ENCODE data around the gene MARCHF10. TPM values are rescaled to one million over a fixed set of nuclear protein-coding genes. Genes with fewer than 3 reads are reported as not detected.
"Not testable (repeated sequence)": the region's sequence is repeated elsewhere in the genome, so short reads cannot be mapped to it uniquely, and the experiment has no call there.

Gene MARCHF10
- polyA plus RNA-seq, 1 experiment = 0.14 TPM

GRCh38 chr17:62854098-62854680, 46.1 kb upstream of the MARCHF10 start:
- Histone ChIP-seq H3K9me3 (ENCODE audit: control insufficient read depth, insufficient read depth, low read length) (no peaks in the 10 kb centered on the region), H3K27ac (ENCODE audit: low read depth, low read length) (no peak overlapping the region), H3K4me3 (ENCODE audit: low read depth, low read length) (no peak overlapping the region), H3K27me3 (ENCODE audit: control insufficient read depth, insufficient read depth, low read length) (no peaks in the 10 kb centered on the region)
- ChIA-PET POLR2A (no interaction called here), CTCF (no interaction called here)
- DNase-seq (ENCODE audit: low read depth, low spot score) = no peak
- no peak for TF ChIP-seq CTCF (IDR thresholded peaks at IDR 0.05; ENCODE audit: low read depth, low read length)

DNA sequence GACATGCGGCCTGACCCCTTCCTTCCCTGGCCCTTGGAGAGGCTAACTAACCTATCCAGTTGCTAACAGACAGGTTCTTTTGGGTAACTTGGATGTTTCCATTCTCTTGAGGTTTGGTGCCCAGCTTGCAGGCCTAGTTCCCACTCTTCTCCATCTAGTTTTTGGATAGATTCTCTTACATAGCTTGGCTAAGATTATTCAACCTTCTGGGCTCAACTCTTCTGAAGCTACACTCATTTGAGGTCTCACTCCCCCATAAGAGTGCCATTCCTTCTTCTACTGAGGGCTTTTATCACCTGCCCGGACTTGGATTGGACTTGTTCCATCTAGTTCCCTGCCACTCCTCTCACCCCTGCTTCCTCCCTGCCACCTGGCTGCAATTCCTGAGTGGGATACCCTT, 44.1 kb upstream of the MARCHF10 start:
- ChIA-PET POLR2A (no interaction called here), CTCF (no interaction called here)
- no peak for DNase-seq (ENCODE audit: low read depth, low spot score)
- TF ChIP-seq CTCF (IDR thresholded peaks at IDR 0.05; ENCODE audit: low read depth, low read length) = no peak
- H3K27ac ChIP-seq (ENCODE audit: low read depth, low read length) = no peak overlapping the region
- no peaks in the 10 kb centered on the region for H3K27me3 ChIP-seq (ENCODE audit: control insufficient read depth, insufficient read depth, low read length)
- H3K9me3 ChIP-seq (ENCODE audit: control insufficient read depth, insufficient read depth, low read length) = no peaks in the 10 kb centered on the region
- no peak overlapping the region for H3K4me3 ChIP-seq (ENCODE audit: low read depth, low read length)

DNA sequence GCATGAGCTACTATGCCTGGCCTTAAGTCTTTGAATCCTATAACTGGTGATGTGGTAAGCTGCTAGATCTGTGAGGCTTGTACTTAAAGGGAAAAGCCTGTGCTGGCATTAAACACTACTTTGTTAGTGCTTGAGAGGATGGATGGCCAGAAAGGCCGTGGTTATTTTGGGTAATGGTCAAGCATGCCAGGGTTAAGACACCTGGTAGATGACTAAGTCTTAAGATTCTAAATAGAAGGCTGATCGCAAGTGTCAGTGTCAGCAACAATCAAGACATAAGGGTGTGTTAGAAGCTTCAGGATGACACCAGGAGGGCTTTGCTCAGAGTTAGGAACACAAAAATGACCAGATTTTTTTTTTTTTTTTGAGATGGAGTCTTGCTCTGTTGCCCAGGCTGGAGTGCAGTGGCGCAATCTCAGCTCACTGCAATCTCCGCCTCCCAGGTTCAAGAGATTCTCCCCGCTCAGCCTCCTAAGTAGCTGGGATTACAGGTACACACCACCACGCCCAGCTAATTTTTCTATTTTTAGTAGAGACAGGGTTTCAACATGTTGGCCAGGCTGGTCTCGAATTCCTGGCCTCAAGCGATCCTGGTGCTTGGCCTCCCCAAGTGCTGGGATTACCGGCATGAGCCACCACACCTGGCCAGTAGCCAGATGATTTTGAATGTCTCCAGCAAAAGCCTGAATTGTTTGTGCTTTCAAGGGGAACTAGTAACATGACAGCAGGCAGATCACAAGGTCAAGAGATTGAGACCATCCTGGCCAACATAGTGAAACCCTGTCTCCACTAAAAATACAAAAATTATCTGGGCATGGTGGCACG, 41.7 kb upstream of the MARCHF10 start:
- DNase-seq (ENCODE audit: low read depth, low spot score); H3K27me3 ChIP-seq (ENCODE audit: control insufficient read depth, insufficient read depth, low read length); POLR2A ChIA-PET; H3K27ac ChIP-seq (ENCODE audit: low read depth, low read length); H3K9me3 ChIP-seq (ENCODE audit: control insufficient read depth, insufficient read depth, low read length); H3K4me3 ChIP-seq (ENCODE audit: low read depth, low read length): not testable (repeated sequence)
- CTCF ChIA-PET = interaction anchor here (0.9 kb wide), 1 partner anchor 9 kb away, joined by 3 read pairs; no protein-coding TSS in a partner anchor

DNA sequence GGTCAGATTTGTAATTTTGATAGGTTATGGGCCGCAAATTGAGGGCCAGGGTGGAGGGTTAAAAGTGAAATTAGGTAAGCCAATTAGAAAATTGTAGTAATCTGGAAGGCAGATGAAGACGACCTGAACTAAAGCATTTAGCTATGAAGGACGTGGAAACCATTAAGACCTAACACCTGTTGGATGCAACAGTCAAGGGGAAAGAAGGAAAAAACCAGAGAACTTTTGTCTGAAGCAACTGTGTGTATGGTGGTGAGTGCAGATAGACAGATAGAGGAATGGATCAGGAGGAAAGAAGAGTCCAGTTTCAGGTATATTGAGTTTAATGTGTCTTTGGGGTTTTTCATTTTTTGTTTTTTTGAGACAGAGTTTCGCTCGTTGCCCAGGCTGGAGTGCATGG, 40.2 kb upstream of the MARCHF10 start:
- Histone ChIP-seq H3K27ac (ENCODE audit: low read depth, low read length) (no peak overlapping the region), H3K27me3 (ENCODE audit: control insufficient read depth, insufficient read depth, low read length) (no peaks in the 10 kb centered on the region), H3K4me3 (ENCODE audit: low read depth, low read length) (no peak overlapping the region), H3K9me3 (ENCODE audit: control insufficient read depth, insufficient read depth, low read length) (no peaks in the 10 kb centered on the region)
- DNase-seq (ENCODE audit: low read depth, low spot score) = no peak
- POLR2A ChIA-PET = no interaction called here
- CTCF ChIA-PET = no interaction called here
- no peak for TF ChIP-seq CTCF (IDR thresholded peaks at IDR 0.05; ENCODE audit: low read depth, low read length)

GRCh38 chr17:62847426-62847825, 39.3 kb upstream of the MARCHF10 start:
- Histone ChIP-seq H3K4me3 (ENCODE audit: low read depth, low read length) (no peak overlapping the region), H3K9me3 (ENCODE audit: control insufficient read depth, insufficient read depth, low read length) (no peaks in the 10 kb centered on the region), H3K27ac (ENCODE audit: low read depth, low read length) (no peak overlapping the region), H3K27me3 (ENCODE audit: control insufficient read depth, insufficient read depth, low read length) (no peaks in the 10 kb centered on the region)
- ChIA-PET POLR2A (no interaction called here), CTCF (no interaction called here)
- no peak for DNase-seq (ENCODE audit: low read depth, low spot score)
- TF ChIP-seq CTCF (IDR thresholded peaks at IDR 0.05; ENCODE audit: low read depth, low read length) = no peak
